GM19238 (cell line): ENCODE results near the gene ATCAY.

ENCODE experiments used
- DNase-seq: peaks from one replicate; pipeline ENCODE4 v3.0.0; 2011; ENCODE audit warnings: low spot score; ENCODE audit not compliant: insufficient read length

Gene ATCAY, protein sequence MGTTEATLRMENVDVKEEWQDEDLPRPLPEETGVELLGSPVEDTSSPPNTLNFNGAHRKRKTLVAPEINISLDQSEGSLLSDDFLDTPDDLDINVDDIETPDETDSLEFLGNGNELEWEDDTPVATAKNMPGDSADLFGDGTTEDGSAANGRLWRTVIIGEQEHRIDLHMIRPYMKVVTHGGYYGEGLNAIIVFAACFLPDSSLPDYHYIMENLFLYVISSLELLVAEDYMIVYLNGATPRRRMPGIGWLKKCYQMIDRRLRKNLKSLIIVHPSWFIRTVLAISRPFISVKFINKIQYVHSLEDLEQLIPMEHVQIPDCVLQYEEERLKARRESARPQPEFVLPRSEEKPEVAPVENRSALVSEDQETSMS

DNA sequence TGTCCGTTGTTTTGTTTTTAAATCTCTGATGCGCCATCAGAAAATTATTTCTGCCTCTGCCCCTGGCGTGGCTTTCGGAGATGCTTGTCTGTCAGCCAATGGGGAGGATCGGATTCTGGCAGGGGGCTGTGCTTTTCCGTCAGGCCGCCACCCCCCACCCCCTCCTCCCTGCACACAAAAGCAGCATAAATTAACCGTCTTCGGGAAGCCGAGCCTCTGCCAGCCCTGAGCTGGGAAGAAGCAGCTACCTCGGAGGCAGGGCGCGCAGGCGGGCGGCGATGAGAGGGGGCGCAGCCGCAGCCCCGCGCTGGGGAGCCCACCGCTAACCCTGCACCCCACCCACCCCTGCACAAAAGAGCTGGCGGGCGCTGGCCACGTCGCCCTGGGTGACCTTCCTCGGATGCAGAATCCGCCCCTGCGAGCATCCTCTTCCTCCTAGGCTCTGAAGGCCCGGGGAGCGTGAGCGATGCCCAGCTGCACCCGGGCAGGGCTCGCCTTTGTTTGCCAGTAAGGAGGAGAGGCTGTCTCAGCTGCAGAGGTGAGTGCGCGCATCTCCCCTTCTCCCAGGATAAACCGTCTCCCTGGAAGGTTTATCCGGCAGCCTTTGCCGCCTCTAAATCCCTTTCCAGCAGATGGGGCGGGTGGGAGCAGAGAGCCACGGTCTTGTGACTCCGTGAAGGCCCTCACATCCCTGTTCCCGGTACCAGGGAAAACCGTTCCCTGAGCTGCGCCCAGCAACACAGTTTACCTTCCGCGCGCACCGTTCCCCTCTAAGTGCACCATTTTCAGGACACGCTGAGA, at the start of gene ATCAY:
Gene ATCAY, plus strand, starts transcription at position 215 of the 801 bp plus-strand sequence. CDS start 5,083 bp downstream, outside the sequence.
- DNase-seq, result no peak

DNA sequence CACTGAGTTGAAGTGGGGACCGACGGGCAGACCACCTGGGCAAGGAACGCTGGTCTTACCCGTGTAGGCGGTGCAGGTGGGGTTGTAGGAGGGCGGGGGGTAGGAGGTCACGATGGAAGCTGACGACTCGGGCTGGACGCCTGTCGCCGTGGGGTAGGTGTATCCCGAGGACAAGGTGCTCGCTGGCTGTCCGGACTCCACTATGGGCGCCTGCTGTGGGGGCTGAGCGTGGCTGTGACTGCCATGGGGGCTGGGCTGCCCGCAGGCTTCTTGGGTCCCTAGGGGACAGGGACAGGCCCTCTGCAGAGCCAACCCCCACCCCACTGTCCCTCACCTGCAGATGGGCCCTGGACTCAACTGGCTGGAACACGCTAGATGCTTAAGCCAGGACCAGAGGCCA, 48.9 kb upstream of the ATCAY start:
- no peak for DNase-seq

DNA sequence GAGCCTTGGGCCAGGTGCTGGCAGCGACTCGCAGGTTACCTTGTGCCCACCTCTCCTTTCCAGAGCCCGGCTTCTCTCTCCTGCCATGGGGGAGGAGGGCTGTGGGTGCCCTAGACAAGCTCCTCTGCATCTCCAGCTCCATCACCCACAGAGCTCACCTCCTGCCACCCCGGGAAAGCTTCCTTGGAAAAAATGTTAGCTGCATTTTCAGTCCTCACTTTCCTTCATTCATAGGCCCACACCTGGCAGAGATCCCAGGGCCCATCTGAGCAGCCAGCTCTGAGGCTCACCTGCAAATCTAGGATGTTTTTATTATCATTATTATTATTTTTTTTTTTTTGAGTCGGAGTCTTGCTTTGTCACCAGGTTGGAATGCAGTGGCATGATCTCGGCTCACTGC, 48.5 kb upstream of the ATCAY start:
- no peak for DNase-seq

DNA sequence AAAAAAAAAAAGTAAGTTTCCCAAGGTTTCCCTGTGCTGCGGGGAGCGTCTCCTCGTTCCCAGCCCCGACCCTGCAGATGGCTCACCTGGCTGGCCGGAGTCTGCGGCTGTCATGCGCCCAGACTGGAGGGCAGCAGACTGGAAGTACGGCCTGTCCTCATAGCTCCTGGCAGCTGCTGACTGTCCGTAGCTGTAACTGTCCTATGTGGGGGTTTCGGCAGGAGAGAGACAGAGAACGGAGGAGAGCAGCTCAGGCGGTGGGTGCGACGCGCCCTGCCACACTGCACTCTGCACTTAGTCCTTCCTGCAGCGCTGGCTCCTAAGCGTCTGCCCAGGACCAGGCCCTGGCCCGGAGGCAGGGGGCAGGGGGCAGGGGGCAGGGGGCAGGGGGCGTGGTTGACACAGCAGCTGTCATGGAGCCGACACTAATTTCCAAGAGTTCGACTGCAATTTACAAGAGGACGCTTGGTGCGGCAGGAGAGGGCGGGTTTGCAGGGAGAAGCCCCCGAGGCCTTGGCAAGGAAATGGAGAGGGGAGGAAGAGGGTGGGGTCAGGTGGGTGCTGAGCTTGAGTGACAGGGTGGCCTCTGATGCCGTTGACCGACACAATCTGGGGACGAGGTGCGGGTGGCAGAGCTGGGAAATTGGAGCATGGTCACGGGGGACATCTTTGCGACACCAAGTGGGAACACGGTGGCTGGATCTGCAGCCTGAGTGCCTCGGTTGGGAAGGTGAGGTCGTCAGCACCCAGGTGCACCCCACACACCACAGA, 46.7 kb upstream of the ATCAY start:
- no peak for DNase-seq

DNA sequence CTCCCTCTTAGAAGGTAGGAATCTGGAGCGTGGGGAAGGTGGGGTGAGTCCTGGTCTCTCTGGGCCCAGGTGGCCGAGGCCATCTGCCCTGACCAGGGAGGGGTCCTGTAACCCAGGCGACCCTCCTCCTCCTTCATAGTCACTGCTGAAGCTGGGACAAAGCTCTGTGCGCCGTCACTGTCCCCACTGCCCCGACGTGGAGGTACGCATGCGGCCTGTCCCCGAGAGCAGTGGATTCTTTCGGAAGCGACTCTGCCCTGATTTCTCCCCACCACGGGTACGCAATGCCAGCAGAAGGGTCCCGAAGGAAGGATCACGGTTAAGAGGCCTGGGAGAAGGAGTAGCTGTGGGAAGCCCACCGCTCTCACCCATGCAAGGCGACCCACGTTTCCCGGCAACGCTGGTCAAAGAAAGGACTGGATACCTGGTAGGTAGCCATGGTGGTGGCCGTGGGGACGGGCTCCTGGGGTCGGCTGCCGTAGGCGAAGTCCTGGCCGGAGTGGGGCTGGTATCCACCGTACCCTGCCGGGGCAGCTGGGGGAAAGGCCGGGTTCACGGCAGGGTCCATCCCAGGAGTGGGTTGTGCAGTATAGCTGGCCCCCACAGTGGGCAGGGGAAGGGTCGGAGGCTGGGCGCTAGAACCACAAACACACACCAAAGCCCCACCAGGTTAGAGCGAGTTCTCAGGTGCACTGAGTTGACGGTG, 46.0 kb upstream of the ATCAY start:
- DNase-seq, result no peak

DNA sequence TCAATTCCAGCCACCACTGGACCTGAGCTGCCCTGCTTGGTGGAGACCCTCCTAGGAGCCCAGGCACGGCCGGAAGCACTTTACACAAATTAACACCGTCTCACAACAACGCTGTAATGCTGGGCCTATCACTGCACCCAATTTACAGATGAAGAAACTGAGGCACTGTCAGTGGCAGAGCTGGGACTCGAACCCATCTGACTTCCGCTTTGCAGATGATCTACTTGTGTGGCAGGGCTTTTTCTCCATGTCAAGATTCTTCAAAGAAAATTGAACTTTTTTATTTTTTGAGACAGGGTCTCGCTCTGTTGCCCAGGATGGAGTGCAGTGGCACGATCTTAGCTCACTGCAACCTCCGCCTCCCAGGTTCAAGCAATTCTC, 45.4 kb upstream of the ATCAY start:
- no peak for DNase-seq

DNA sequence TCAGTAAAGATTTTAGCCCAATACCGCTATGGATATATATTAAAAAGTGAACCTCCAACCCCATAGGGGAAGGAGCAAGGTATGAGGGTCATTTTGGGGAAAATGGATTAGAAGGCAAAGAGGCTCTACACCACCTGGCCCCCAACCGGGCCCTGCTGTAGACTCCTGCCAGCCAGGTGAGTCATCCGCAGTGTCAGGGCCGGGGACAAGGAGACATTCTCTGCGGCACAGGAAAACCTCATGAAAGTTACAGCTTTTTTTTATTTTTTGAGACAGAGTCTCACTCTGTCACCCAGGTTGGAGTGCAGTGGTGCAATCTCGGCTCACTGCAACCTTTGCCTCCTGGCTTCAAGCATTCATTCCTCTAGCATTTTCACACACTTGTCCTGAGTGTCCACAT, 43.6 kb upstream of the ATCAY start:
- no peak for DNase-seq

DNA sequence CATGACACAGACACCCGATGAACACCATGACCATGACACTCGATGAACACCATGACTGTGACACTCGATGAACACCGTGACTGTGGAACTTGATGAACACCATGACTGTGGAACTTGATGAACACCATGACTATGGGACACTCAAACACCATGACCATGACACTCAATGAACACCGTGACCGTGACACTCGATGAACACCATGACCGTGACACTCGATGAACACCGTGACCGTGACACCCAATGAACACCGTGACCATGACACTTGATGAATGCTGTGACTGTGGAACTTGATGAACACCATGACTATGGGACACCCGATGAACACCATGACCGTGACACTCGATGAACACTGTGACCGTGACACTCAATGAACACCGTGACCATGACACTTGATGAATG, 43.2 kb upstream of the ATCAY start:
- no peak for DNase-seq

DNA sequence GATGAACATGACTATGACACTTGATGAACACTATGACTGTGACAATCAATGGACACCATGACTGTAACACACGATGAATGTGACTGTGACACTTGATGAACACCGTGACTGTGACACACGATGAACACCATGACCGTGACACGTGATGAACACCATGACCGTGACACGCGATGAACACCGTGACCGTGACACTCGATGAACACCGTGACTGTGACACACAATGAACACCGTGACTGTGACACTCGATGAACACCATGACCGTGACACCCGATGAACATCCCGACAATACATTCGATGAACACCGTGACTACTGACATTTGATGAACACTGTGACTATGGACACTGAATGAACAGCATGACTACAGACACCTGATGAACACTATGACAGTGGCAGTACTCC, 42.6 kb upstream of the ATCAY start:
- no peak for DNase-seq

DNA sequence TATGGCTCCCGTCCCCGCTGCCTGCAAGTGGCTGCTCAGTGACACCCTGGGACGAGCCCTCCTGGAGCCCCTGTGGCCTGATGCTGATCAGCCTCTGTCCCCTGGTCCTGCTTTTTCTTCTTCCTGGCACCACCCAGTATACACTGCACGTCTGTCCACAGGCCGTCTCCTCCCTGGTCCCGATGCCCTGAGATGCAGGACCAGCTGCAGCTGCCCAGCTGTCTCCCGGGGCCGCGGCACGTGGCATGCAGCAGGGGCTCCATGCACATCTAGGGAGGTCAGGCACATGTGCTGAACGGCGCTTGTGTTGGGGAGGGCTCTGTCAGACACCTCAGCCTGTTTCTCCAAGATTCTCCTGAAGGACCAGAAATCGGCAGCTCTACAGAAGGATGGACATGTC, 41.8 kb upstream of the ATCAY start:
- no peak for DNase-seq

DNA sequence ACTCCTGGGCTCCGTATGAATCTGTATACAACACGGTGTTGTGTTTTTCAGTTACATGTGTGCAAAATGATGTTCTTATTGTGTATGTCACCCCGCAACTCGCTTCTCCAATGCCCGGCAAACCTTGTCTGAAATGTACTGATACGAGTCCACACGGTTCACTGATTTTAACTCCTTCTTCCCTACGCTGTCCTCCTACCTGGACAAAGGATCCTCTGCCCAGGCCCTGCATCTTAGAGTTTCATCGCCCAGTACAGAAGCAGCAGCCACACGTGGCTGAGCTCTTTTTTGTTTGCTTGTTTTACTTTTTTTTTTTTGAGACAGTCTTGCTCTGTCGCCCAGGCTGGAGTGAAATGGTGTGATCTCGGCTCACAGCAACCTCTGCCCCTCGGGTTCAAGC, 40.5 kb upstream of the ATCAY start:
- no peak for DNase-seq

DNA sequence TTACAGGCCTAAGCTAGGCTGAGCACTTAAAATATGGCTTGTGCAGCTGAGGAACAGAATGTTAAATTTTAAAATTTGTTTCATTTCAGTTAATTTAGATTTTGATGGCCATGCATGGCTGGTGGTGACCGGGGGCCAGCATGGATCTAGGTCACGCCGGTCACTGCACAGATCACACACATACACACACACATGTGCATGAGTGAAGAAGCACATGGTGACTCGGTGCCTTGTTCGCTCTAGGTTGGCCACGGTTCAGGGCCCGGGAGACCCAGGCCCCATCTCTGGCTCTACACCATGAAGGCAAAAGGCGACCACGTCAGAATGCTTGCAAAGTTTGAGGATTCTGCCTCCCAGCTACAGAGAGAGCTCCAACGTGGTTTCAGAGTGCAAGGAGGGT, 39.7 kb upstream of the ATCAY start:
- DNase-seq, result no peak

DNA sequence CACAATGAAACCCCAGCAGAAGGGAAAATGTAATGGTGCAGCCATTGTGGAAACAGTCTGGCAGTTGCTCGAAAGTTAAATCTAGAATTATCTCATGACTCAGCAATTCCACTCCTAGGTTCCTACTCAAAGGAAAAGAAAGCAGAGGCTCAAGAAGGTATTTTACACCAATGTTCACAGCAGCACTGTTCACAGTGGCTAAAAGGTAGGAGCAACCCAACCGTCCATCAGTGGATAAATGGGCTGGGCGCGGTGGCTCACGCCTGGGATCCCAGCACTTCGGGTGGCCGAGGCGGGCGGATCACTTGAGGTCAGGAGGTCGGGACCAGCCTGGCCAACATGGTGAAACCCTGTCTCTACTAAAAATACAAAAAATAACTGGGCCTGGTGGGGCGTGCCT, 37.5 kb upstream of the ATCAY start:
- no peak for DNase-seq

DNA sequence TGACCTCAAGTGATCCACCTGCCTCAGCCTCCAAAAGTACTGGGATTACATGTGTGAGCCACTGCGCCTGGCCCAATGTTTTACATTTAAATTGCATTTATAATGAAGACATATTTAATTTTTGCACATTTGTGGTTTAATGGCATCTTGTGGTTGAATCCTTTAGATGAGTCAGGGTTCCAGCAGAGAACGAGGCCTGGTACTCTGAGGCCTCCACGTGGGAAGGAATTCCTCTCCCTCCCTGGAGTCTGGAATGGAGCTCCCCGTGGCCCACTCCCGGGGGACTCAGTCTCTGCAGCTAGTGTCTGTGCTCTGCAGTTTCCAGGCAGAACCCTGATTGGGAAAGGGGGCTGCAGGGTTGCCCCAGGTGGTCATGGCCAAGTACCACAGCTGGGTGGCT, 35.9 kb upstream of the ATCAY start:
- DNase-seq, result no peak

DNA sequence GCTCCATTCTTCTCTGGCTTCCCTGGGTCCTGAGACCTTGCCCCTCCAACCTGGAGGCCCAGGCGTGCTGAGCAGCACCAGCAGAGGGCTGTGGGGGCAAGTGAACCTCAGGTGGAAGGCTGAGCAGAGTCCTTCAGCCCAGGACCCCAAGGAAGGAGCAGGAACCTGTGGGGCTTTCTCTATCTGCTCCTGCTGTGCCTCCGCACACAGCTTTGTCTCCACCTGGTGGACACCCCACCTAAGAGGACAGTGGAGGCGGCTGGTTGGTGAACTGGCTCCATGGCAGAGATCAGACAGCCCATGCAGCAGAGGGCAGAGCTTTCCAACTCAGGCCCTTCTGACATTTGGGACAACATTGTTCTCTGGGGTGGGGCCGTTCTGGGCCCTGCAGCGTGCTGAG, 31.4 kb upstream of the ATCAY start:
- DNase-seq, result no peak

DNA sequence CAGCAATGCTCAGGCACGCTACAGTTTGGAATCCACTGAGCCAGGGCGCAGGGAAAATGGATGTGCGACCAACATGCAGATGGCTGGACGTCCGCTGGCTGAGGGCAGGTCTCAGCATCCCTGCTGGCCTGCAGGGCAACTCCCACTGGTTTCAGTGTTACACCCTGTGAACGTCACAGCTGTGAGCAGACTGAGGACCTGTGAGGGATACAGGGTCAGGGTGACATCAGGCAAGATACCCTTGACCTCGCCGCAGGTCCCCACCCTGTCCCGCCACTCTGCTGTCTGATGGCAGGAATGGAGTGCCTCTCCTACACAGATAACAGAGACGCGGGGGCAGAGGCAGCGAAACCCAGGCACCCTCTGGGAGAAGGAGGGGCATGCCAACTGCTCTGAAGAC, 30.7 kb upstream of the ATCAY start:
- DNase-seq, result no peak

DNA sequence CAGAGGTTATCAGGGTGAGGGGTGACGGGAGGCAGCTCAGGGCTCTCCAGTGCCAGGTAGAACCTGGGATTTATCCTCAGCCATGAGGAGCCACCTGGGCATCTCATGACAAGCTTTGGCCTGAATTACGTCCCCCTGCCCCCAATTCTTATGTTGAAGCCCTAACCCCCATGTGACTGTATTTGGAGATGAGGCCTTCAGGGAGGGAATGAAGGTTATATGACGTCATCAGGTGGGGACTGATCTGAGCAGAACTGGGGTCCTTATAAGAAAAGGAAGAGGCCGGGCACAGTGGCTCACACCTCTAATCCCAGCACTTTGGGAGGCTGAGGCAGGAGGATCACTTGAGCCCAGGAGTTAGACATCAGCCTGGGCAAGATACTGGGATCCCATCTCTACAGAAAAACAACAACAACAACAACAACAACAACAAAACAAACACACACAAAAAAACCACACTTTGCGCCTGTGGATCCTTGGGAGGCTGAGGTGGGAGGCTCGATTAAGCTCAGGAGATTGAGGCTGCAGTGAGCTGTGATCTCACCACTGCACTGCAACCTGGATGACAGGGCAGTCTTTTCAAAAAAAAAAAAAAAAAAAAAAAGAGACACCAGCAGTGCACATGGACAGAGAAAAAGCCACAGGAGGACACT, 30.0 kb upstream of the ATCAY start:
- DNase-seq, result no peak

DNA sequence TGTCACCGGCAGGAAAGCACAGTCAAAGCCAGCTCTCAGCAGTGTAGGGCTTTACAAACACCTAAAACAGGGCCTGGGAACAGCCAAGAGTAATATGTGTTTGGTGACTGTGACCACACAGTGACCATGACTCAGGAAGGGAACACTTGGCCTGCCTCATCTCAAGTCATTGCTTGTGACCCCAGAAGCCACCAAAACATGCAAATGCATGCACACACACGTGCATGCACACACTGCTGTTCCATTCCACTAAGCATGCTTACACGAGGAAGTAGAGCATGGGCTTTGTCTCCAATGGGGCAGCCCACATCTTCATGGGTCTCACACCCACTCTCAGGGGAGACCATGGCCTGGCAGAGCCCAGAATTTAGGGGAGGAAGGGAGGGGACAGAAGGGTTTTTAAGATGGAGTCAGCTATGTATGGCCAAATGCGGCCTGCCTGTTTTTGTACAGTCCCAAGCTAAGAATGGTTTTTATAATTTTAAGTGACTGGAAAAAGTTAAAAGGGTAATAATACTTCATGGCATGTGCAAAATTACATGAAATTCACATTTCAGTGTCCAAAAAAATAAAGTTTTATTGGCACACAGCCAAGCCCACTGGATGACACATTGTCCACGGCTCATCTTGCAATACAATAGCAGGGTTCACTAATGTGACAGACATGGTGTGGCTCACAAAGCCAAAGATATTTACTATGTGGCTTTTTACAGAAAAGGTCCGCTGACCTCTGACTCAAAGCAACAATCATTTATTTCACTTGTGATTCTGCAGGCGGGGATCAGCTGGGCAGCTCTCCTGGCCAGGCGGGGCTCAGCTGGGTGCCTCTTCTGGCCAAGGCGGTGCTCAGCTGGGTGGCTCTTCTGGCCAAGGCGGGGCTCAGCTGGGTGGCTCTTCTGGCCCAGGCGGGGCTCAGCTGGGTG, 29.0 kb upstream of the ATCAY start:
- no peak for DNase-seq

DNA sequence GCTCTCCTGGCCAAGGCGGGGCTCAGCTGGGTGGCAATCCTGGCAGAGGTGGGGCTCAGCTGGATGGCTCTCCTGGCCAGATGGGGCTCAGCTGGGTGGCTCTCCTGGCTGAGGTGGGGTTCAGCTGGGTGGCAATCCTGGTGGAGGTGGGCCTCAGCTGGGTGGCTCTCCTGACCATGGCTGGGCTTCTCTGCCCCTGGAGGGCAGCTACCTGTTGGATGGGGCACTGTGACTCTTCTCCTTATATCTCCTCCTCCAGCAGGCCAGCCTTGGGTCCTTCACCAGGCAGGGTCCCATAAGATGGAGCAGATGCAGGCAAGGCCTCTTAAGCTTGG, 28.3 kb upstream of the ATCAY start:
- DNase-seq, result no peak

DNA sequence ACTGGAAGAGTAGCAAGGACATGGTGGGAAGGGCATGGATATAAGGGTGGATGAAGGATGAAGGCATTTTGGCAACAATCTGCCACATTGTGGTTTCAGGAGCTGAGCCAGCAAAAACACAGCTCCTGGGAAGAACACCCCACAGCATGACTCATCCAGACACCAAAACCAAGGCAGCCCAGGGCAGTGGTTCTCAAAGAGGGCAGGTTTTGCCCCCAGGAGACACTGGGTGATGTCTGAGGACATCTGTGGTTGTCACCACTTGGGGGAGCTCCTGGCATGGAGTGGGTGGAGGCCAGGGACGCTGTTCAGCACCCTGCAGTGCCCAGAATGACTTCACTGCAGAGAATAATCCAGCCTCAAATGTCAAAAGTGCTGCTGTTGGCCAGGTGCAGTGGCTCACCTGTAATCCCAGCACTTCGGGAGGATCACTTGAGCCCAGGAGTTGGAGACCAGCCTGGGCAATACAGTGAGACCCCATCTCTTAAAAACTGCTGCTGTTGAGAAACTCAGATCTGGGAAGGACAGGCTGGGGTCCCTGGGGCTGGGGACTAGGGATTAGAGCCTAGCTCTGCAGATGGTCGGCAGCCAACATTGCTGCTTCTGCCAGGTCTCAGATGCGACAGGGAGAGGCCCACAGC, 27.8 kb upstream of the ATCAY start:
- DNase-seq, result no peak
